Keratinocyte (primary cell): ENCODE measurements around the gene ADARB2. TPM values are rescaled to one million over a fixed set of nuclear protein-coding genes. Genes with fewer than 3 reads are reported as not detected.

ENCODE experiments used
- DNase-seq: peaks from one replicate; pipeline ENCODE4 v3.0.0-alpha.2; 2011; ENCODE audit warnings: low read depth, missing footprints, low spot score
- FAIRE-seq: peaks from 2 replicates; lab custom pipeline; 2011; peaks lifted over from hg19 to GRCh38; lab: Jason Lieb, UNC
- H2AFZ ChIP-seq: 2 replicates; pipeline ENCODE4 v1.6.0; 2012; ENCODE audit warnings: low read length, control low read depth, inconsistent platforms; ENCODE audit not compliant: control insufficient read depth
- H3K27ac ChIP-seq: 2 replicates; pipeline ENCODE4 v1.5.1; 2011; ENCODE audit warnings: low read length; ENCODE audit not compliant: control insufficient read depth, insufficient read depth
- H3K27me3 ChIP-seq: 3 replicates; pipeline ENCODE4 v1.6.0; 2011; ENCODE audit warnings: low read length; ENCODE audit not compliant: control insufficient read depth, insufficient read depth; ENCODE audit errors: extremely low read depth
- H3K36me3 ChIP-seq, 2 experiments: 2 replicates in 1 of 2; 3 replicates in 1 of 2; pipeline ENCODE4 v1.5.1; 2011; ENCODE audit warnings: low read length in 2 of 2, mild to moderate bottlenecking in 1 of 2; ENCODE audit not compliant: control insufficient read depth in 2 of 2, insufficient read depth in 2 of 2; ENCODE audit errors: extremely low read depth in 1 of 2
- H3K4me1 ChIP-seq: 3 replicates; pipeline ENCODE4 v1.5.1; 2011; ENCODE audit warnings: low read length; ENCODE audit not compliant: control insufficient read depth, insufficient read depth; ENCODE audit errors: extremely low read depth
- H3K4me2 ChIP-seq: 3 replicates; pipeline ENCODE4 v1.6.0; 2011; ENCODE audit warnings: low read depth, low read length; ENCODE audit not compliant: control insufficient read depth, insufficient read depth; ENCODE audit errors: extremely low read depth
- H3K4me3 ChIP-seq, 3 experiments: fragments of 200-600 bp in 1 of 3; sonication (generic) in 1 of 3; 2 replicates in 2 of 3; 3 replicates in 1 of 3; pipeline ENCODE4 v1.5.1; 2011 to 2016; ENCODE audit warnings: low read length in 3 of 3, mild to moderate bottlenecking in 3 of 3, control low read depth in 2 of 3, inconsistent platforms in 1 of 3, low read depth in 1 of 3, mixed read lengths in 1 of 3, mixed run types in 1 of 3, moderate library complexity in 1 of 3; ENCODE audit not compliant: control insufficient read depth in 2 of 3, insufficient read depth in 2 of 3; ENCODE audit errors: extremely low read depth in 1 of 3
- H3K79me2 ChIP-seq: 2 replicates; pipeline ENCODE4 v1.6.0; 2012; ENCODE audit warnings: low read length; ENCODE audit not compliant: control insufficient read depth, insufficient read depth
- H3K9ac ChIP-seq: 3 replicates; pipeline ENCODE4 v1.6.0; 2011; ENCODE audit warnings: low read length; ENCODE audit not compliant: control insufficient read depth, insufficient read depth; ENCODE audit errors: extremely low read depth
- H3K9me1 ChIP-seq: 3 replicates; pipeline ENCODE4 v1.6.0; 2011; ENCODE audit warnings: low read length; ENCODE audit not compliant: control insufficient read depth, insufficient read depth; ENCODE audit errors: extremely low read depth
- H3K9me3 ChIP-seq: 2 replicates; pipeline ENCODE4 v1.5.1; 2012; ENCODE audit warnings: low read depth, low read length; ENCODE audit not compliant: control insufficient read depth
- H4K20me1 ChIP-seq: 3 replicates; pipeline ENCODE4 v1.6.0; 2011; ENCODE audit warnings: low read length; ENCODE audit not compliant: control insufficient read depth, insufficient read depth; ENCODE audit errors: extremely low read depth
- EZH2 ChIP-seq: IDR thresholded peaks from one replicate; pipeline ENCODE4 v1.6.1; 2012; ENCODE audit warnings: inconsistent platforms, mild to moderate bottlenecking, low read length, moderate library complexity
- dilution Hi-C: fragments of 300-500 bp; cut with MboI; formaldehyde crosslinking; loops from one replicate; pipeline ENCODE4 v1.7.0; 2020; ENCODE audit warnings: low sequenced_read_pairs; ENCODE audit not compliant: extremely low pct_ligation_motif_present
- polyA plus RNA-seq, 5 experiments: library from polyadenylated mRNA; depleted of rRNA in 3 of 5; stranded (reverse) in 3 of 5; stranded (forward) in 1 of 5; unstranded in 1 of 5; fragments of >200 nt; gene quantifications; 1 replicate in 1 of 5; 2 replicates in 3 of 5; 3 replicates in 1 of 5; pipeline versions ENCODE4 v1.2.1 to v1.2.3, GENCODE V29; 2011 to 2012; ENCODE audit warnings: missing spikeins in 2 of 5, low read depth in 1 of 5, low replicate concordance in 1 of 5
- TF ChIP-seq, protein P1 (sequence below), 3 experiments: IDR thresholded peaks in 1 of 3; conservative IDR thresholded peaks in 1 of 3; optimal IDR thresholded peaks in 1 of 3; 2 replicates in 2 of 3; 3 replicates in 1 of 3; pipeline versions ENCODE3 to v1.5.1; 2011; ENCODE audit warnings: low read length in 3 of 3, mild to moderate bottlenecking in 3 of 3, moderate library complexity in 2 of 3, control low read depth in 1 of 3, inconsistent platforms in 1 of 3; ENCODE audit not compliant: insufficient read depth in 2 of 3; ENCODE audit errors: extremely low read depth in 1 of 3

Gene ADARB2
- polyA plus RNA-seq, 1 donor (not counting 4 experiments of a cell fraction or from before 2014, with no cell fraction given) = not detected

DNA sequence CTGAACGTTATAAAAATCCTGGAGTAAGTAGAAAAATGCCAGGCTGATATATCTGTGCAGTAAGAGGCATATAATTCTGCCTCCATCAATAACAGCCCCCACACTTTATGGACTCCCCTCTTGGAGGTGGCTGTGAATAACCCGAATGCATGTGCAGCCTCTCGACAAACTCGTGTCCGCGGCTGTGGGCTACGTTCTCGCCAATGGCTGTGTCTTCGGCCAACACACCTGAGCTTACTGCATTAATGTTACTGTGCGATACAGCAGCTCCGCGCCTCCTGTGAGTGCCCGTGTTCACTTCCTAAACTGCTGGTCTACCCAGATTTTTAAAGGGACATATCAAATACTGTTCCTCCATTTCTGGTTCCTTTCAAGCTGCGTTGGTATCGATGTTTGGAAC, 209.4 kb downstream of the ADARB2 start:
- DNase-seq = no peak
- H2AFZ ChIP-seq = no peak overlapping the region
- H3K4me3 ChIP-seq = no peak overlapping the region
- dilution Hi-C loops = no loop called here
- peaks cover 13% of the 10 kb centered on the region for H3K9me3 ChIP-seq
- H3K36me3 ChIP-seq = no peaks in the 10 kb centered on the region
- no peak overlapping the region for H3K4me2 ChIP-seq
- H3K79me2 ChIP-seq = no peaks in the 10 kb centered on the region
- H3K27me3 ChIP-seq = no peaks in the 10 kb centered on the region
- no peak overlapping the region for H3K9ac ChIP-seq
- no peak overlapping the region for H3K27ac ChIP-seq
- no peaks in the 10 kb centered on the region for H3K9me1 ChIP-seq
- no peaks in the 10 kb centered on the region for H3K4me1 ChIP-seq
- no peak for FAIRE-seq
- H4K20me1 ChIP-seq = no peaks in the 10 kb centered on the region
- TF ChIP-seq, protein P1, sequence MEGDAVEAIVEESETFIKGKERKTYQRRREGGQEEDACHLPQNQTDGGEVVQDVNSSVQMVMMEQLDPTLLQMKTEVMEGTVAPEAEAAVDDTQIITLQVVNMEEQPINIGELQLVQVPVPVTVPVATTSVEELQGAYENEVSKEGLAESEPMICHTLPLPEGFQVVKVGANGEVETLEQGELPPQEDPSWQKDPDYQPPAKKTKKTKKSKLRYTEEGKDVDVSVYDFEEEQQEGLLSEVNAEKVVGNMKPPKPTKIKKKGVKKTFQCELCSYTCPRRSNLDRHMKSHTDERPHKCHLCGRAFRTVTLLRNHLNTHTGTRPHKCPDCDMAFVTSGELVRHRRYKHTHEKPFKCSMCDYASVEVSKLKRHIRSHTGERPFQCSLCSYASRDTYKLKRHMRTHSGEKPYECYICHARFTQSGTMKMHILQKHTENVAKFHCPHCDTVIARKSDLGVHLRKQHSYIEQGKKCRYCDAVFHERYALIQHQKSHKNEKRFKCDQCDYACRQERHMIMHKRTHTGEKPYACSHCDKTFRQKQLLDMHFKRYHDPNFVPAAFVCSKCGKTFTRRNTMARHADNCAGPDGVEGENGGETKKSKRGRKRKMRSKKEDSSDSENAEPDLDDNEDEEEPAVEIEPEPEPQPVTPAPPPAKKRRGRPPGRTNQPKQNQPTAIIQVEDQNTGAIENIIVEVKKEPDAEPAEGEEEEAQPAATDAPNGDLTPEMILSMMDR (optimal IDR thresholded peaks at IDR 0.05 in 1 of 3, IDR thresholded peaks at IDR 0.05 in 1 of 3, conservative IDR thresholded peaks at IDR 0.05 in 1 of 3; ENCODE audit: extremely low read depth in 1 of 3, insufficient read depth in 2 of 3, low read length in 3 of 3) = no peak
- no peak for TF ChIP-seq EZH2

DNA sequence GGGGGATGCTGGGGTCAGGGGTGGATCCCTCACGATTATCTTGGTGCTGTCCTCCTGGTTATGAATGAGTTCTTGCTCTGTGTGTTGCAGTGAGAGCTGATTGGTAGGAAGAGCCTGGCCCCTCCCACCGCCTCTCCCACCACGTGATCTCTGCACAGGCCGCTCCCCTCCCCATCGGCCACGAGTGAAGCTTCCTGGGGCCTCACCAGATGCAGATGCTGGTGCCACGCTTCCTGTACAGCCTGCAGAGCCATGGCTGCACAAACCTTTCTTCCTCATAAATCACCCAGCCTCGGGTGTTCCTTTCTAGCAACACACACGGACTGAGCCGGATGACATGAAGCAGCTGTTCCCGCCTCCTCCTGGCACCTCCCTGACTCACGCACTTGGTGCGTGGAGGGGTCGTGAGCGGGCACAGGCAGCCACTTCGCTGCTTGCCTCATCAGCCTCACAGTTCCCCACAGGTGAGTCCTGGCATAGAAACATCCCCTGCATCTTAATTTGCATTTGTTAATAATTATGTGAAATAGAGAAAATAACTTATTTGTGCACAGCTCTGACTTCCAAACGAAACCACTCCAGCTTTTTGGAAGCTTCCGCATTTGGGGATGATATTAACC, 210.8 kb downstream of the ADARB2 start:
- H3K4me1 ChIP-seq = no peaks in the 10 kb centered on the region
- FAIRE-seq = no peak
- H3K27me3 ChIP-seq = no peaks in the 10 kb centered on the region
- H3K9me3 ChIP-seq = peaks cover 13% of the 10 kb centered on the region
- H3K9ac ChIP-seq = no peak overlapping the region
- H3K4me3 ChIP-seq = no peak overlapping the region
- H3K27ac ChIP-seq = no peak overlapping the region
- no peaks in the 10 kb centered on the region for H3K9me1 ChIP-seq
- H3K4me2 ChIP-seq = no peak overlapping the region
- no peaks in the 10 kb centered on the region for H4K20me1 ChIP-seq
- TF ChIP-seq EZH2 = no peak
- no peaks in the 10 kb centered on the region for H3K79me2 ChIP-seq
- no peak overlapping the region for H2AFZ ChIP-seq
- H3K36me3 ChIP-seq = no peaks in the 10 kb centered on the region
- dilution Hi-C loops = no loop called here
- no peak for DNase-seq
